HG02970 (cell line): Measurements from ENCODE around the gene KIAA1671.
A peak's percentile ranks its signal among the peaks of the same experiment; 100 is the strongest.
"Not testable (repeated sequence)": the region's sequence is repeated elsewhere in the genome, so short reads cannot be mapped to it uniquely, and the experiment has no call there.

ENCODE experiments used
- ATAC-seq: cut with Tn5 transposase; IDR thresholded peaks from one replicate; pipeline ENCODE4 v1.9.1; 2021; ENCODE audit warnings: mild to moderate bottlenecking, moderate library complexity, moderate number of reproducible peaks; ENCODE audit not compliant: unreplicated experiment, low FRiP score

Gene KIAA1671

DNA sequence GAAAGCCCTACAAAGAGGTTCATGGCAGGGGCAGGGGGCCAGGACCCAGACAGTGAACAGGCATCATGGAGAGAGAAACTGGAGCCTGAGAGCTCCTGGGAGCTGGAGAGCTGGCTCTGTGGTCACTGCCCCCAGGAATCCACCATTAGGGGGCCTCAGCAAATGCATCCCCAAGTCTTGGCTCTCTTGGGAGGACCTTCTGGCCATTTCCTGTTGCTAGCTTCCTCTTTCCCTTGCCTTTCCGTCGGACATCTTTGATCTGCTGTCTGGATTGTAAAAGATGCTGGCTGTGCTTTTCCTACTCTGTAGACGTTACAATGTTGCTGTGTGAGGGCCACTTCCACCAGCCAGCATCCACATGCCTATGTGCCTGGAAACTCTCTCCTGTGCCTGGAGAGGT, 259.8 kb downstream of the KIAA1671 start:
- no peak for ATAC-seq

DNA sequence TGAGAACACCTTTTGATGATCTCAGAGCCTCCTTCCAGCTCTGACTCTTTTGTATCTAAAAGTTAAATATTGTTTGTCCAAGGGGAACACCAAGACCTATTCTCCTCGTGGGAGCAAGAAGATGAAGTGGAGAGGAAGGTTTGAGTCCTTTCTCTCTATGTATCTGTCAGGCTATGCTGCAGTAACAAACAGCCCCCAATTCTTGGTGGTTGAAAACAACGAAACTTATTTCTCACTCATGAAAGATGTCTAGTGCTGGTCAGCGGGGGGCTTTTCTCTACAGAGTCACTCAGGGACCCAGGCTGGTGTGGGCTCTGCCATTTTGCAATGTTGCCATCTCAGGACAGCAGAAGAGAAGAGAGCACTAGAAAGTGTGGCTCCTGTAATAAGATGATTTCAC, 260.7 kb downstream of the KIAA1671 start:
- ATAC-seq = no peak

GRCh38 chr22:25216230-25216629, 263.7 kb downstream of the KIAA1671 start:
- no peak for ATAC-seq

DNA sequence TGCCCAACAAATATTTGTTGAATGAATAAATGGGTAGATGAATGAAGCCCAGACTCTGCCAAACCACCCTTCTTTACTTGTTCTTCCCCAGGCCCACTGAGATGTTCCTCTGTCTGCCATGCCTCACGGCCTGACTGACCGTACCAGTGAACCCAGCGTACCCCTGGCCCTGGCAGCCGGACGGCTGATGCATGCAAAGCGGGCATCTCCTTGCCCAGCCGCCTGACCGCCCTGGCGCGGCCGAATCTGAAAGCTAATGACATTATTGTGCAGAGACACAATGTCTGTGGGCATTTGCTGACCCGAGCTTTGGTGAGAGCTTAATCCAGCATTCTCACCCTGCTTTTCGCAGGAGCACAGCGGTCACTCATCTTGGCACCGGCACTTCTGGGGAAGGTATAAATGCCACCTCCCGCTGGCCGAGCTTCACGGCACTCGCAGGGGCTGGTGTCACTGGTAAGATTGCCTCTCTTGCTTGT, 266.7 kb downstream of the KIAA1671 start, which contains the start of gene CRYBB2:
Gene CRYBB2 (plus strand): TSS at position 429 of the 479 bp plus-strand sequence. CDS start 1,791 bp downstream, outside the sequence.
- no peak for ATAC-seq

GRCh38 chr22:25219948-25220442, 267.5 kb downstream of the KIAA1671 start:
- ATAC-seq = no peak

GRCh38 chr22:25221790-25222189, 269.3 kb downstream of the KIAA1671 start:
- no peak for ATAC-seq

DNA sequence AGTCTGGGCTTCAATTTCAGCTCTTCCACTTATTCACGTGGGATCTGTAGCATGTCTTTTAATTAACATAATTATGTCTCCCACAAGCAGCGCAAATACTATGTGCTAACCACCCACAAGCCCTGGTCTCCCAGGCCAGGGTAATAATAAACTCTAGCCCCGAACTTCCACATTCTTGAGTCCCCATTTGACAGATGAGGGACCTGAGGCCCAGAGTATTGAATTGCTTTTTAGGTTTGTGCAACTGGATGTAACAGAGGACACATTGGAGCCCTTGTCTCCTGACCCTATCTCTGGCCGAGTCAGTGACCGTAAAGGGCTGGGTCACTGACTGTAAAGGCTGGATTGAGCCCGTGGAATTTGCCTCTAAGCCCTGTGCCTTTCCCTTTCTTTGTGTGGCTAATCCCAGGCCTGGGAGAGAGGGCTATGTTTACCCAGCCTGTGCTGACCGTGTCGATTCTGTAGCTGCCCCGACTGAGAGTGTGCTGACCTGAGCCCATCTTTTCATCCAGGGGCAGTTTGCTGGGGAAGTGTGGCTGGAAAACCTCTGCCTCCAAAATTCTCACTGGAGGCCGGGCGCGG, 270.8 kb downstream of the KIAA1671 start:
- ATAC-seq = no peak

DNA sequence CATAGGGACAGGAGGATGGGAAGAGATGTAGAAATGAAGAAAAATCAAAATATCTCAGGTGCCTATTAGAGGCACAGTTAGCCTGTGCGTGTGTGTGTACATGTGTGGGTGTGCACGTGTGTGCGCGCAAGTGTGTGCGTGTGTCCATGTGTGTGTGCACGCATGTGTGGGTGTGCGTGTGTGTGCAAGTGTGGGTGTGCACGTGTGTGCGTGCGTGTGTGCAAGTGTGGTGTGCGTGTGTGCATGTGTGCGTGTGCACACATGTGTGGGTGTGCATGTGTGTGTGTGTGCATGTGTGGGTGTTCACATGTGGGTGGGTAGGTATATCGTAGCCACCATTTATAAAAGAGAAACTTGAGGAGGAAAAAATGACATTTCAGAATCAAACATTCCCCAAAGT, 276.3 kb downstream of the KIAA1671 start:
- no peak for ATAC-seq

DNA sequence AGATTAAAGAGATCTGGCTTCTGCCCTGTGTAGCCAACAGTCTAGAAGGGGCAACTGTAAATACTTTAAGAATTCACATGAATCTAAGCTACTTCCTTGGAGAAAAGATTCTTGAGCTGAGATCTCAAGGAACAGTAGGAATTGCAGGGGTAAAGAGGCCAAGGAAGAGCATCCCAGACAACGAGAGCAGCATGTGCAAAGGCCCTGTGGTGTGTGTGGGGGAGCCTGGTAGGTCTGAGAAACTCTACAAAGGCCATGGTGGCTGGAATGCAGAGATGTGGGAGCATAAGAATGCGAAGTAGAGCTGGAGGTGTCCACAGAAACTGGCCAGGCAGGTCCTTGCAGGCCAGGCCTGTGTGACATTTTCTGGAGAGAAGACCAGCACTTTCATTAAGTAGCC, 278.2 kb downstream of the KIAA1671 start:
- not testable (repeated sequence) for ATAC-seq

GRCh38 chr22:25232301-25232700, 279.8 kb downstream of the KIAA1671 start:
- no peak for ATAC-seq

- ATAC-seq = not testable (repeated sequence)
These were observed 281.2 kb downstream of the KIAA1671 start for GRCh38 chr22:25233706-25234105.

DNA sequence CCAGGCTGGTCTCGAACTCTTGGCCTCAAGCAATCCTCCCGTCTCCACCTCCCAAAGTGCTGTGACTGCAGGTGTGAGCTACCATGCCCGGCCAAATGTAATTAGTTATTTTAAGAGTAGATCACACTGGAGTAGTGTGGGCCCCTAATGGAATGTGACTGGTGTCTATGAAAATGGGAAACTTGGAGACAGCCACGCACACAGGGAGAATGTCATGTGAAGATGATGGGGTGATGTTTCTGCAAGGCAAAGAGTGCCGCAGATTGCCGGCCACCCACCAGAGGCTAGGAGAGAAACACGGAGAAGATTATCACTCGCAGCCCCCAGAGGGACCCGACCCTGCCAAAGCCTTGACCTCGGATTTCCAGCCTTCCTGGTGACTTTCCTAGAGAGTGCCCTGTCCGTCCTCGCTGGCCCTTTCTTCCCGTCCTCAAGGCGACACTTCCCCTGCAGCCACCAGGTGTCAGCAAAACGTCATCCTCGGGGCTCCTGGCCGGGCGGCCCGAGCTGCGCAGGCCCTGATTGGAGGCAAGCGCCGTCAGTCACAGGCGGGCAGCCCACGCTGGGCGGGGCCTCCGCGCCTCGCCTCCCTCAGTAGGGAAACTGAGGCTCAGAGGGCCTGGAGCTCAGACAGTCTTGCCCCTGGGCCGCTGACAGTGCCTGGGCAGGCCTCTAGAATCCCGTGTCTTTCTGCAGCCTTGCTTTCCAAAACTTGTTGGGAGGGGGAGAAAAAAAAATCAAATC, 283.2 kb downstream of the KIAA1671 start:
- peak; percentile 58 for ATAC-seq

DNA sequence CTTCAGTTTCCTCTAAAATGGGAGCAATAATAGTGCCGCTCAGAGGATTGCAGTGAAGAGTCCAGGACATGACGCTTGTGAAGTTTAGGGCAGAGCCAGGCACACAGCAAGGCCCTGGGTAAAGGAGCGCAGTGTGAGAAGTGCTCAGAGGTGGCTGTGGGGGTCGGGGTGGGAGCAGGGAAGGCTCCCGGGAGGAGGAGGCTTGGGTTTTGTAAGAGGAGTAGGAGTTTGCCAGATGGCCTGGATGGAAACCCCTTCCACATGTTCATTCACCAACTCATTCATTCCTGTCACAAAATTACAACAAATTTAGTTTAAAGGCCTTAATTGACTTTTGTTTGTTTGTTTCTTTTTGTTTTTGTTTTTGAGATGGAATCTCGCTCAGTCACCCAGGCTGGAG, 283.9 kb downstream of the KIAA1671 start:
- ATAC-seq = no peak

DNA sequence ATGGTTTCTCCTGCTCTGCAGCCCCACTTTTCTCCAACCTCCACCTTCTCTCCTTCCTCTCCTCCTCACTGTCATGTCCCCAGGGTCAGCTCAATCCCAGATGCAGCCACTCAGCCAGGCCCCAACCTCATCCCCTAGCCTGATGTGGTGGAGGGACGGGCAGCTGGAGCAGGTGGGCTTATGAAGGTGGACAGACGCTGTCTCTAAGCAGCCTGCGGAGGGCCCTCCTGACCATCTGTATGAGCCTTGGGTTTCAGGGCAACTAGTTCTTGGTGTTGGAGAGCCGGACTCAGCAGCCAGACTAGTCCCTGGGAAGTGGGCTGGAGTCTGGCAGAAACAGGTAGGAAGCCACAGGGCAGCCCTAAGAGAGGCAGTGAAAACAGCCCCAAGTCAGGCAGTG, 285.0 kb downstream of the KIAA1671 start:
- ATAC-seq = no peak

DNA sequence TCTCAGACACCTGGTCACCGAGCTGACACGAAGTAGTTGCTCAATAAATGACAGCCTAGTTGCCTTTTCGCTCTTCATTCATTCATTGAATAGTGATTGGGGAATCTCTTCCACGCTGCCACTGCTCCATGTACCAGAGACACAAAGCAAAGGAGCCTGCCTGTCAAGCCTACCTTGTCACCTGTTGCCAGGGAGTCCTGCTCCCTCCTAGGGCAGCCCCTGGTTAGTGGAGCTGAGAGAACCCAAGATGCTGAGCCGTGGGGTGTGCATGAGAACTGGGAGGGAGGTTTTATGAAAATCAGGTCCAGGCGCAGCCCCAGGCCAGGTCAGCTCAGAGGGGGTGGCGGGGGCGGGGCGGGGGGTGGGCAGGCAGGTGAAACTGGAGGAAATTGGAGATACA, 285.5 kb downstream of the KIAA1671 start:
- ATAC-seq = not testable (repeated sequence)
